DOHH2 (cell line): ENCODE results near the gene SLC6A2.

Experiments used
- H3F3A ChIP-seq: fragments of 200-600 bp; sonication (generic), shearing (Covaris generic); 2 replicates; pipeline ENCODE4 v1.6.0; 2016; ENCODE audit warnings: antibody characterized with exemption, mild to moderate bottlenecking; ENCODE audit not compliant: control insufficient read depth, insufficient read depth
- H3K27ac ChIP-seq: fragments of 200-600 bp; sonication (generic); 2 replicates; pipeline ENCODE4 v1.5.1; 2014; ENCODE audit warnings: low read depth, mild to moderate bottlenecking, low read length, moderate library complexity
- H3K27me3 ChIP-seq: fragments of 200-600 bp; sonication (generic); 2 replicates; pipeline ENCODE4 v1.6.1; 2014; ENCODE audit warnings: mild to moderate bottlenecking, low read length, mixed read lengths; ENCODE audit not compliant: control insufficient read depth
- H3K36me3 ChIP-seq: fragments of 200-600 bp; sonication (generic); 2 replicates; pipeline ENCODE4 v1.6.1; 2014; ENCODE audit warnings: mild to moderate bottlenecking, low read length, moderate library complexity, mixed read lengths; ENCODE audit not compliant: control insufficient read depth
- H3K4me1 ChIP-seq: fragments of 200-600 bp; sonication (generic); 2 replicates; pipeline ENCODE4 v1.6.1; 2014; ENCODE audit warnings: mild to moderate bottlenecking, low read length, mixed read lengths; ENCODE audit not compliant: control insufficient read depth
- H3K4me2 ChIP-seq: fragments of 200-600 bp; sonication (generic); 2 replicates; pipeline ENCODE4 v1.6.0; 2014; ENCODE audit warnings: mild to moderate bottlenecking, low read length, moderate library complexity
- H3K4me3 ChIP-seq: fragments of 200-600 bp; sonication (generic); 2 replicates; pipeline ENCODE4 v1.5.1; 2014; ENCODE audit warnings: mild to moderate bottlenecking, low read length, mixed read lengths
- H3K79me2 ChIP-seq: fragments of 200-600 bp; sonication (generic); 2 replicates; pipeline ENCODE4 v1.6.1; 2014; ENCODE audit warnings: mild to moderate bottlenecking, low read length, mixed read lengths; ENCODE audit not compliant: control insufficient read depth
- H3K9me2 ChIP-seq: fragments of 200-600 bp; sonication (generic); replicated peaks from 2 replicates; pipeline ENCODE4 v1.6.1; 2014; ENCODE audit warnings: mild to moderate bottlenecking, low read length, mixed read lengths; ENCODE audit not compliant: control insufficient read depth
- H3K9me3 ChIP-seq: fragments of 200-600 bp; sonication (generic); 2 replicates; pipeline ENCODE4 v1.6.1; 2014; ENCODE audit warnings: antibody characterized with exemption, low read length, mixed read lengths; ENCODE audit not compliant: control insufficient read depth, insufficient read depth
- H4K20me1 ChIP-seq: fragments of 200-600 bp; sonication (generic); 2 replicates; pipeline ENCODE4 v1.6.0; 2014; ENCODE audit warnings: low read depth, mild to moderate bottlenecking, antibody characterized with exemption, low read length, moderate library complexity; ENCODE audit not compliant: control insufficient read depth, insufficient read depth
- CTCF ChIP-seq: fragments of 200-600 bp; sonication (generic); IDR thresholded peaks from one replicate; pipeline ENCODE4 v1.5.1; 2014; ENCODE audit warnings: antibody characterized with exemption, mild to moderate bottlenecking, low read depth, low read length; ENCODE audit not compliant: poor library complexity, severe bottlenecking
- EZH2phosphoT487 ChIP-seq: fragments of 200-600 bp; sonication (generic); IDR thresholded peaks from 2 replicates; pipeline ENCODE4 v1.6.1; 2017; ENCODE audit warnings: borderline replicate concordance, mild to moderate bottlenecking, antibody characterized with exemption, low read length, moderate library complexity, mixed read lengths

The SLC6A2 gene

GRCh38 chr16:55647798-55648197 is 8.0 kb upstream of the SLC6A2 start:
- Histone ChIP-seq H3K9me3 (no peaks in the 10 kb centered on the region), H3K27ac (no peak overlapping the region), H3F3A (no peaks in the 10 kb centered on the region), H4K20me1 (no peaks in the 10 kb centered on the region), H3K36me3 (no peaks in the 10 kb centered on the region), H3K9me2 (no peaks in the 10 kb centered on the region), H3K27me3 (no peaks in the 10 kb centered on the region), H3K4me2 (no peak overlapping the region), H3K4me1 (no peaks in the 10 kb centered on the region), H3K4me3 (no peak overlapping the region), H3K79me2 (no peaks in the 10 kb centered on the region)
- TF ChIP-seq EZH2phosphoT487 (no peak), CTCF (no peak)

GRCh38 chr16:55651841-55652824 is 3.7 kb upstream of the SLC6A2 start:
- Histone ChIP-seq H3K79me2 (no peaks in the 10 kb centered on the region), H3K4me1 (no peaks in the 10 kb centered on the region), H3K9me3 (no peaks in the 10 kb centered on the region), H3K9me2 (no peaks in the 10 kb centered on the region), H4K20me1 (no peaks in the 10 kb centered on the region), H3K4me2 (no peak overlapping the region), H3K4me3 (no peak overlapping the region), H3K36me3 (no peaks in the 10 kb centered on the region), H3K27me3 (no peaks in the 10 kb centered on the region), H3K27ac (no peak overlapping the region), H3F3A (no peaks in the 10 kb centered on the region)
- no peak for TF ChIP-seq CTCF
- no peak for TF ChIP-seq EZH2phosphoT487

GRCh38 chr16:55653106-55653505 is 2.7 kb upstream of the SLC6A2 start:
- no peaks in the 10 kb centered on the region for H3K27me3 ChIP-seq
- no peak for TF ChIP-seq EZH2phosphoT487
- TF ChIP-seq CTCF, result no peak
- H3K4me2 ChIP-seq, result no peak overlapping the region

More at GRCh38 chr16:55653106-55653505, 2.7 kb upstream of the SLC6A2 start:
- H3K36me3 ChIP-seq, result no peaks in the 10 kb centered on the region
- no peak overlapping the region for H3K4me3 ChIP-seq
- no peaks in the 10 kb centered on the region for H3K79me2 ChIP-seq
- no peaks in the 10 kb centered on the region for H3K4me1 ChIP-seq
- no peaks in the 10 kb centered on the region for H4K20me1 ChIP-seq
- no peak overlapping the region for H3K27ac ChIP-seq
- no peaks in the 10 kb centered on the region for H3F3A ChIP-seq
- H3K9me2 ChIP-seq, result no peaks in the 10 kb centered on the region
- no peaks in the 10 kb centered on the region for H3K9me3 ChIP-seq
